Measurements from ENCODE around the gene MUCL3.
"Not testable (repeated sequence)": the region's sequence is repeated elsewhere in the genome, so short reads cannot be mapped to it uniquely, and the experiment has no call there.

MUCL3 gene

GRCh38 chr6:30944051-30944450, 3.3 kb downstream of the MUCL3 start:
- no peak for DNase-seq (ENCODE audit: low read depth in 2 of 2)

- DNase-seq (ENCODE audit: low read depth in 2 of 2): no peak
Measured at GRCh38 chr6:30945281-30945680, 4.5 kb downstream of the MUCL3 start.

DNA sequence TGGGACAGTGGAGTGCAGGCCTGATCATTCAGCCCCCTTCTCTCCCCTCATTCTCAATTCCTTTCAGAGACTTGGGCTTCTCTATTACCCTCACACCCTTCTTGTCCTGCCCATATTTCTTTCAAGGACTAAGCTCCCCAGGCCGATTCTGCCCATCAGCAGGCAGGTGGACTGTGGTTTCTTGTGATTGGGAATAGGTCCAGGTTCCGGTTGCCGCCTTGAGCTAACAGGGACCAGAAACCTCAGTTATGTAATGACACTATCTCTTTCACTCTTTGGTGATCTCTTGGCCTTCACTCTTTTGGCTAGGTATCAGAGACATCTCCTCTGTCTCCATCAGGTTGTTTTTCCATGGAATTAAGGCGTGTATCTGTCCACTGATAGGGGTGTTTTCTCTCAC, 6.5 kb downstream of the MUCL3 start:
- DNase-seq (ENCODE audit: low read depth in 2 of 2): no peak

DNA sequence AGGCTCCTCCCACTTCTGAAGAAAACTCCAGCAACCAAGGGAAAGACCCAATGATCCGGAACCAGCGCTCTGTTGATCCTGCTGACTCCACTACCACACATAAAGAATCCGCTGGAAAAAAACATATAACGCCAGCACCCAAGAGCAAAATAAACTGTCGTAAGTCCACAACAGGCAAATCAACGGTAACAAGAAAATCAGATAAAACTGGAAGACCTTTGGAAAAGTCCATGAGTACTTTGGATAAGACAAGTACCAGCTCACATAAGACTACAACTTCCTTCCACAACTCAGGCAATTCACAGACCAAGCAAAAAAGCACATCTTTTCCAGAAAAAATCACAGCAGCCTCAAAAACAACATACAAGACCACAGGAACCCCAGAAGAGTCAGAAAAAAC, 8.0 kb downstream of the MUCL3 start:
- no peak for DNase-seq (ENCODE audit: low read depth in 2 of 2)

DNA sequence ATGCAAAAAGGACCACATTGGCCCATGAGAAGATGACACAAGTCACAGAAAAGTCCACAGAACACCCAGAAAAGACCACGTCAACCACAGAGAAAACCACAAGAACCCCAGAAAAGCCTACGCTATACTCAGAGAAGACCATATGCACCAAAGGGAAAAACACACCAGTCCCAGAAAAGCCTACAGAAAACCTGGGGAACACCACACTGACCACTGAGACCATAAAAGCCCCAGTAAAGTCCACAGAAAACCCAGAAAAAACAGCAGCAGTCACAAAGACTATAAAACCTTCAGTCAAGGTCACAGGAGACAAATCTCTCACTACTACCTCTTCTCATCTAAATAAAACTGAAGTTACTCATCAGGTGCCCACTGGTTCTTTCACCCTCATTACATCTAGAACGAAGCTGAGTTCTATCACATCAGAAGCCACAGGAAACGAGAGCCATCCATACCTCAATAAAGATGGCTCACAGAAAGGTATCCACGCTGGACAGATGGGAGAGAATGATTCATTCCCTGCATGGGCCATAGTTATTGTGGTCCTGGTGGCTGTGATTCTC, 11.2 kb downstream of the MUCL3 start:
- DNase-seq (ENCODE audit: low read depth in 2 of 2): no peak

- no peak for DNase-seq (ENCODE audit: low read depth in 2 of 2)
Measured at GRCh38 chr6:30954631-30955366, 14.0 kb downstream of the MUCL3 start.

GRCh38 chr6:30955367-30956042, 14.7 kb downstream of the MUCL3 start:
- peak; percentile 7 to 13 for DNase-seq (ENCODE audit: low read depth in 2 of 2)

GRCh38 chr6:30957716-30958115, 16.9 kb downstream of the MUCL3 start:
- no peak for DNase-seq (ENCODE audit: low read depth in 2 of 2)

- no peak for DNase-seq (ENCODE audit: low read depth in 2 of 2)
Measured at GRCh38 chr6:30960907-30961673, 20.3 kb downstream of the MUCL3 start.

- DNase-seq (ENCODE audit: low read depth in 2 of 2): no peak
Measured at GRCh38 chr6:30962716-30963115, 21.9 kb downstream of the MUCL3 start.

GRCh38 chr6:30963641-30964040, 22.9 kb downstream of the MUCL3 start:
- no peak for DNase-seq (ENCODE audit: low read depth in 2 of 2)

- DNase-seq (ENCODE audit: low read depth in 2 of 2): no peak
Measured at GRCh38 chr6:30964075-30964474, 23.3 kb downstream of the MUCL3 start.

DNA sequence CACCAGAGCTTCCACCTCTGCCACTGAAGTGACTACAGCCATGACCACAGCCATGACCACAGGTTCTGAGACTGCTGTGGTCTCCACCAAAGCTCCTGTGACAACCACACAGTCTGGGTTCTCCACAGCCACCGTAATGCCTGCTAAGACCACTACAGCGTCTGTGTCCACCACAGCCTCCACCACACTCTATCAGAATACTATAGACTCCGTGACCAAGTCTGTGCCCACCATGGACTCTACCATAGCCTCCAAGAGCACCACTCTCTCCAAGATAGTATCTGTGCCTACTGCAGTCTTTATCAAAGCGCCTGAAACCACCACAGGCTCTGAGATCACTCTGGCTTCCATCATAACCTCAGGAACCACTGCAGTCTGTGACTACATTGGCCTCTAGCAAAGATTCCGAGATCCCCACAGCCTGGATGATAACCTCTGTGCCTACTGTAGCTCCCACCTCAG, 24.4 kb downstream of the MUCL3 start:
- no peak for DNase-seq (ENCODE audit: low read depth in 2 of 2)

GRCh38 chr6:30966154-30966553, 25.4 kb downstream of the MUCL3 start:
- DNase-seq (ENCODE audit: low read depth in 2 of 2): no peak

DNA sequence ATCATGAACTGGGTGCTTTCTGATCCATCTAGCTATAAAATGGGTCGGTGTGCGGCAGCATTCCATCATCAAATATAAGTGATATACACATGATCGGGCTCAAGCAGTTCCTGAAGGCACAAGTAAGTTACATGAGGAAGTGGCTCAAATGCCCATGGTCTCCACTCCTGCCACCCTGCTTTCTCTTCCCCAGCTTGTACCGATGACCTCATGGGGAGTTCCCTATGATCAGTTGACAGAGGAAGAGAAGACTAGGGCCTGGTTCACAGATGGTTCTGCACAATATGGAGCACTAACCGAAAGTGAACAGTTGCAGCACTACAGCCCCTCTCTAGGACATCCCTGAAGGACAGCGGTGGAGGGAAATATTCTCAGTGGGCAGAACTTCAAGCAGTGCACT, 28.4 kb downstream of the MUCL3 start:
- not testable (repeated sequence) for DNase-seq (ENCODE audit: low read depth in 2 of 2)

- no peak for DNase-seq (ENCODE audit: low read depth in 2 of 2)
Measured at GRCh38 chr6:30970946-30971345, 30.2 kb downstream of the MUCL3 start.

DNA sequence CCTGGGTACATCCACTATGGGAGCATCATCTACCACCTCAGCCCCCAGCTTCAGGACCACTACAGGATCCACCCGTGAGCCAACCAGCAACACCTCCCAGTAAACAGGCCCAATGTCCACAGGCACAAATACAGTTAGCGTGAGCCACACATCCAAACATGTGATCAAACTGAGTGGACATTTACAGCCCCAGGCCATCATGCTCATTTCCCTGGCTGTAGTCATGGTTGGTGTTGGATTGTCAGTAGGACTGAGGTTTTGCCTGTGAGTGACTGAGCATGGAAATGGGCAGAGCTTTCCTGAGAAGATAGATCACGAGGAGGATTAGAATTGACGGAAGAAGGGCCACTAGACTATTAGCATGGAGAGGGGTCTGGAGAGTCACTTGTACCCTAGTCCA, 32.0 kb downstream of the MUCL3 start:
- no peak for DNase-seq (ENCODE audit: low read depth in 2 of 2)

DNA sequence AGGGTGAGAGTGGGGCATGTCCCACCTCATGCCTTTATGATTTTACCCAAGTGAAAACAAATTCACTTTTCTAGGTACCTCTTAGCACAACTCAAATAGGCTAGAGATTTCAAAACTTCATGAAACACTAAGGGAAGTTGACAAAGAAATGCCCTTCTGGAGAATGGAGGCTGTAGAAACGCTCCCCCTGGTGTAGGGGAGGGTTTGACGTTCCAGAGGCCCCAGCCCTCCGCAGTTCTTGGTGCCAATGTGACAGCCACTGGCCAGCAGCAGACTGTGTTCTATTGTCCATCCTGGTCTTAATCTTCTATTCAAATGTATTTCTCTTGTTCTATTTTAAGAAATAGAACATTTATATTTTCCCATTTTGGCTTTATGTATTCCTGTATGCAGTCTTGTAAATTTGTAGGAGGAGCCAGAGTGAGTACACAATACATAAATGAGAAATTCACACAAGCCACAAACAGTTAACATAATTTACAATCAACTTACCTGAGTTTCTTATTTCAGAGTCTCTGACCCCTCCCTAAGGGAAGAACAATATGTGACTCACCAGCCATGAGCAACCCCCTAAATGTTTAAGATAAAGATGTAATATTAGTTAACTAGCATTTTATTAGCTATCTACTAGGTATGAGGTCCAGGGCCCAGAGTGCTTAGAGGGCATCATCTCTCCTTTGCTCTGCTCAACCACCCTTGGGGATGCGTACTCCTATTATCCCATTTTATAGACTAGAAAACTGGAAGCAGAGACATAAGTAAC, 33.9 kb downstream of the MUCL3 start:
- no peak for DNase-seq (ENCODE audit: low read depth in 2 of 2)

GRCh38 chr6:30979141-30979540, 38.4 kb downstream of the MUCL3 start:
- DNase-seq (ENCODE audit: low read depth in 2 of 2): peak in 1 of 2 experiments; percentile 9

- no peak for DNase-seq (ENCODE audit: low read depth in 2 of 2)
Measured at GRCh38 chr6:30979690-30980089, 38.9 kb downstream of the MUCL3 start.

- DNase-seq (ENCODE audit: low read depth in 2 of 2): peak; percentile 45 to 48
Measured at GRCh38 chr6:30981942-30982772, 41.4 kb downstream of the MUCL3 start.

All from fibroblast of skin of left quadriceps (primary cell).